GM19351 (cell line): ENCODE measurements around the gene LENG8.
"Not testable (repeated sequence)": the region's sequence is repeated elsewhere in the genome, so short reads cannot be mapped to it uniquely, and the experiment has no call there.

ENCODE experiments used
- ATAC-seq: cut with Tn5 transposase; IDR thresholded peaks from one replicate; pipeline ENCODE4 v1.9.1; 2021; ENCODE audit warnings: mild to moderate bottlenecking, moderate library complexity; ENCODE audit not compliant: unreplicated experiment

The LENG8 gene

GRCh38 chr19:54439174-54439851 is 9.7 kb upstream of the LENG8 start:
- no peak for ATAC-seq

- no peak for ATAC-seq
Measured at GRCh38 chr19:54440641-54441040, 8.4 kb upstream of the LENG8 start.

GRCh38 chr19:54444737-54445136 is 4.3 kb upstream of the LENG8 start:
- ATAC-seq = no peak

DNA sequence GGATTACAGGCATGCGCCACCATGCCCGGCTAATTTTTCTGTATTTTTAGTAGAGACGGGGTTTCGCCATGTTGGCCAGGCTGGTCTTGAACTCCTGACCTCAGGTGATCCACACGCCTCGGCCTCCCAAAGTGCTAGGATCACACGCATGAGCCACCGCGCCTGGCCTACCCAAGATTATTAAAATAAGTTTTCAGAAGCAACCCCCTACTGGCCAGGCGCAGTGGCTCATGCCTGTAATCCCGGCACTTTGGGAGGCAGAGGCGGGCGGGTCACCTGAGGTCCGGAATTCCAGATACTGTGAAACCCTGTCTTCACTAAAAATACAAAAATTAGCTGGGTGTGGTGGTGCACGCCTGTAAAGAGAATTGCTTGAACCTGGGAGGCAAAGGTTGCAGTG is 2.6 kb upstream of the LENG8 start:
- ATAC-seq = not testable (repeated sequence)

GRCh38 chr19:54448040-54448773 is 792 bp upstream of the LENG8 start:
- no peak for ATAC-seq

- no peak for ATAC-seq
Measured at GRCh38 chr19:54449701-54450069, 686 bp downstream of the LENG8 start.

DNA sequence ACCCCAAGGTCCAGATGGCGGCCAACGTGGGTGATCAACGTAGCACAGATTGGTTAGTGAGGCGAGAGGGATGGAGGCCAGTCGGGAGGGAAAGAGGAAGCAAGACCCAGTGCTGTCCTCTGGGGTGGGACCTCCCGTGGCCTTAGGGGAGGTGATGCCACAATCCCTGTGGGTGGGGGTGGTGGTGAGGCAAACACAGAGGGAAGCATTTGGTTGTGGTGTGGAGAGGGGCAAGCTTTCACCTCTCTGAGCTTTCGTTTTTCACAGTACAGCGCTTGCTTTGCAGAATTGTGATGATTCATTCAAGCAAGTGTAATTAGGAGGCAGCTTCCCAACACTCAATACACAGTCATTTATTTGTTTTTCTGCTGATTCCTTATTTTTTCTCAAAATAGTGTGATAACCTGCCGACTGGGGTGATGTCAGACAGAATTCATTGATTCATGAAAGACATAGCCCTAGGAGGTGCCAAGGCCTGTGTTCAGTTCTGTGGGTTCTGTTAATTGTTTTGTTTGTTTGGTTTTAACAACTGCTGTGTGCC is 2.4 kb downstream of the LENG8 start:
- no peak for ATAC-seq

GRCh38 chr19:54451997-54452396 is 3.0 kb downstream of the LENG8 start:
- no peak for ATAC-seq

DNA sequence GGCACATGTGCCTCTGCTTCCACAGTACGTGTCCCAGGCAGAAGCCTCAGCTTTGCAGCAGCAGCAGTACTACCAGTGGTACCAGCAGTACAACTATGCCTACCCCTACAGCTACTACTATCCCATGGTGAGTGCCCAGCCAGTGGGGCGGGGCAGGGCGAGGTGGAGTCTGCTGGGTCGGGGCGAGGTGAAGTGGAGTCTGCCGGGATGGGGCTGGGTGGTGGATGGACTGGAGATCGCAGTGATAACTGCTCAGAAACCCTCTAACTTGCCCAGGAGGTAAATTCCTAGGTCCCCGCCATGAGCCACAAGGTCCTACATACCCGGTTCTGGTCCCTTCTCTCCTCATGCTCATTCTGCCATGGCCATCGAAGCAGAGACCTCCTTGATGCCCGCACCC is 3.6 kb downstream of the LENG8 start:
- ATAC-seq = no peak

GRCh38 chr19:54453921-54454780 is 5.2 kb downstream of the LENG8 start:
- no peak for ATAC-seq

GRCh38 chr19:54454781-54455675 is 6.0 kb downstream of the LENG8 start:
- no peak for ATAC-seq

GRCh38 chr19:54455786-54456422 is 6.9 kb downstream of the LENG8 start:
- no peak for ATAC-seq

GRCh38 chr19:54456423-54457373 is 7.7 kb downstream of the LENG8 start:
- ATAC-seq = no peak

DNA sequence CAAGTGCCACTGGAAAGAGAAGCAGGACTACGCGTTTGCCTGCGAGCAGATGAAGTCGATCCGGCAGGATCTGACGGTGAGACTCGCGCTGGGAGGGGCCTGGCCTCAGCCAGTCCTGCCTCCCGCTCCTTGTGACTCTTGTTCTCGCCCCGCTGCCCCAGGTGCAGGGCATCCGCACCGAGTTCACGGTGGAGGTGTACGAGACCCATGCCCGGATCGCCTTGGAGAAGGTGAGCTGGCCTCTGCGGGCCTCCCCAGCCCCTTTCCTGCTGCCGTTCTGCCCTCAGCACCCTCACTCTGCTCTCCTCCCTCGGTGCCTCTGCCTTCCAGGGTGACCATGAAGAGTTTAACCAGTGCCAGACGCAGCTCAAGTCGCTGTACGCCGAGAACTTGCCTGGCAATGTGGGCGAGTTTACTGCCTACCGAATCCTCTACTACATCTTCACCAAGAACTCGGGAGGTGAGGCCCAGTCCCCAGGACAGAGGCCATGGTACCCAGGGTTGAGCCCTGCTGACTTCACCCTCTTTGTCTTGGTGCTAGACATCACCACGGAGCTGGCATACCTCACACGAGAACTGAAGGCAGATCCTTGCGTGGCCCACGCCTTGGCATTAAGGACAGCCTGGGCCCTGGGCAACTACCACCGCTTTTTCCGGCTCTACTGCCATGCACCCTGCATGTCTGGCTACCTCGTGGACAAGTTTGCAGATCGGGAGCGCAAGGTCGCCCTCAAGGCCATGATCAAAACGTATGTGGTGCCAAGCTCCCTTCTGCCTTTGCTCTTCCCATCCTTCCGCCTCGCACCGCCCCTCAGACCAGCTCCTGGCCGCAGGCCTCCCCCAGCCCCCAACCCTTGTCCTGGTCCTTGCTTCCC is 9.0 kb downstream of the LENG8 start:
- no peak for ATAC-seq

DNA sequence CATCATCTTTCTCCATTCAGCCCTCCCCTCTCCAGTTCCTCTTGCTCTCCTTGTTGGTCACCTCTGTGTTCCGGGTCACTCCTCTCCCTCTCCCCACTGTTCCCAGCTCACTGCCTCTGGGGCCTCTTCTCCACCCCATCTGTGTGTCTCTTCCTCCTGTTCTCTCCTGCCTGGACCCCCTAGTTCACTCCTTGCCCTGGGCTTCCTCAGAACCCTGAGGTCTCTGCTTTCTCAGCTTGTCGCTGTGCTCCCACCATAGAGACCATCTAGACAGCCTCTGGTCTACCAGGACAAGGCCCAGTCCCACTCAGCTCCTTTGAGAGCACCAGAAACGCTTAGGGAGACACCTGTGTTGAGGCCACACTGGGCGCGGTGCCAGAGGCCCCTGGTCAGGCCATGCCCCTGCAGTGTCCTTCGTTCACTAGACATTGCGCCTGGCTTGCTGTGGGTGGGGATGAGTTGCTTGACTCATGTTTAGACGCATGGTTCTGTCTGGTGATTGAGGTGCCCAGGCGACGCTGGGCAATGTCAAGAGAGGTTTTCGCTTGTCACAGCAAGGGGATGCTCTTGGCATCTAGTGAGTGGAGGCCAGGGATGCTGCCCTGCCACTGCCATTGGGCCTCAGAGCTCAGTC is 9.8 kb downstream of the LENG8 start:
- ATAC-seq = no peak

GRCh38 chr19:54459282-54460229 is 10.6 kb downstream of the LENG8 start:
- no peak for ATAC-seq
